Measurements from ENCODE around the gene PEX16.

PEX16 gene

GRCh38 chr11:45896422-45896984 lies 21.2 kb downstream of the PEX16 start:
- no peaks in the 10 kb centered on the region for H3K36me3 ChIP-seq (ENCODE audit: control insufficient read depth, low read length)
- H3K4me2 ChIP-seq (ENCODE audit: low read length) = no peak overlapping the region
- no peak overlapping the region for H3K4me3 ChIP-seq (ENCODE audit: low read length)
- peaks cover 12% of the 10 kb centered on the region for H3K4me1 ChIP-seq (ENCODE audit: control insufficient read depth, low read length)
- H3K9me3 ChIP-seq (ENCODE audit: control insufficient read depth, insufficient read depth, low read length) = no peaks in the 10 kb centered on the region
- H3K27me3 ChIP-seq (ENCODE audit: control insufficient read depth, low read length) = peaks cover 32% of the 10 kb centered on the region
- H3K27ac ChIP-seq (ENCODE audit: low read depth, low read length) = no peak overlapping the region
- H3K79me2 ChIP-seq (ENCODE audit: control insufficient read depth, low read length) = no peaks in the 10 kb centered on the region
- no peaks in the 10 kb centered on the region for H4K20me1 ChIP-seq (ENCODE audit: control insufficient read depth, insufficient read depth, low read depth, low read length)
- TF ChIP-seq EZH2phosphoT487 (IDR thresholded peaks at IDR 0.05; ENCODE audit: borderline replicate concordance, low read length) (no peak), CTCF (IDR thresholded peaks at IDR 0.05; ENCODE audit: low read depth, low read length, poor library complexity, severe bottlenecking) (no peak)
- no peaks in the 10 kb centered on the region for H3K9me2 ChIP-seq (replicated peaks; ENCODE audit: control insufficient read depth, low read length)
- H3F3A ChIP-seq (ENCODE audit: control insufficient read depth, insufficient read depth) = no peaks in the 10 kb centered on the region

DNA sequence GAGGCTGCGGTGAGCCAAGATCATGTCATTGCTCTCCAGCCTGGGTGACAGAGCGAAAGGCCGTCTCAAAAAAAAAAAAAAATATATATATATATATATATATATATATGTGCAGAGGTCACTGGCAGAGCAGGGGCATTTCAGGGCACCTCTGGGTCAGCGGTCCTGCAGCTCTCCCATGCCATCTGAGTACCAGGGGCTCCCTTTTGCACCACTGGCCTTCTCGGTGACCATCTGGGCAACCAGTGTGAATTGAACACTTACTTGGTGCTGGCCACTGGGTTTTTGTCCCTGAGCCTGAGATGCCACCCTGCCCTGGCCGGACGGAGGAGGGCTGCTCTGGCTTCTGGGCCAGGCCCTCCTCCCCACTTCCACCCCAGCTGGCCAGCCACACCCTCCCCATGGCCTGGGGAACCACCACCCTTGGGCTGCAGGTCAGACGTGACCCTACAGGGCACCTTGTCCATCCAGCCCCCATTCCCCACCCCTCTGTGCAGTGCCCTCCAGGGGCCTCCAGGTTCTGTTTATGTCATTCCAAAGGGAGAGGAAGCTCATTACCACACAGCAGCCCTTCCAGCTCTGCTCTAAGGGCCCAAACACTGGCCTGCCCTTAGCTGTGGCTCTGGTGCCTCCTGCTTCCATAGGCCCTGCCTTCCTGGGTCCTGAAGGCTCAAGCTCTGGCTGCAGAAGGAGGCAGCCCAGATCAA lies 22.0 kb downstream of the PEX16 start:
- H3K27ac ChIP-seq (ENCODE audit: low read depth, low read length) = no peak overlapping the region
- TF ChIP-seq CTCF (IDR thresholded peaks at IDR 0.05; ENCODE audit: low read depth, low read length, poor library complexity, severe bottlenecking) (no peak), EZH2phosphoT487 (IDR thresholded peaks at IDR 0.05; ENCODE audit: borderline replicate concordance, low read length) (no peak)

DNA sequence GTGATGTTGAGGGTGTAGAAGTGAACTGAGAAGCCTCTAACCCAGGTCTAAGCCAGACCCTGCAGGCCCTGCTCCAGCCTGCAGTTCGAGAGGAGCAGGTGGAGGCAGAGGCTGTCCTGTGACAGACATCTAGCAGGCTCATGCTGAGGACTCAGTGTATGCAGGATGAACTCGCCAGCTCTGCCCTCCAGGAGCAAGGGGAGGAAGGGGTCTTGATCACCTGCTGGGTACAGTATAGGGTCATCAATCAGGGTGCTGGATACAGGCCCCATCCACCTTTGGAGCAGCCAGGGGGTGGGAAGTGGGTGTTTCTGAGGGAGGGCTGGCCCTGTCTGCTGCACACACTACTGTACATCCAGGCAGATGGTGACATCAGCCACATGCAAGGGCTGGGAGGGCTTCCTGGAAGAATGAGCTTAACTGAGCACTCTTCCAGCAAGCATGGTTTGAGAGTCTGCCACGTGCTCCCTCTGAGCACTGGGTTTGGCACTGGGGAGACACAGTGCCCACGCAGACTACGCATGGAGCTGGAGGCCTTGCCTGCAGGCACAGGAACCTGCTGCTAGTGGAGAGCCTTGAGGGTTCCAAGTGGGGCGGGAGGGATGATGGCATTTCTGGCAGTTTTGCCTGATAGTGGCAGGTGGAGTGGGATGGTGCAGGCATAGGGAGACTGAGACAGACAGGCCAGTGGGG lies 23.0 kb downstream of the PEX16 start:
- no peak overlapping the region for H3K4me2 ChIP-seq (ENCODE audit: low read length)
- no peaks in the 10 kb centered on the region for H3F3A ChIP-seq (ENCODE audit: control insufficient read depth, insufficient read depth)
- peaks cover 11% of the 10 kb centered on the region for H3K4me1 ChIP-seq (ENCODE audit: control insufficient read depth, low read length)
- H3K36me3 ChIP-seq (ENCODE audit: control insufficient read depth, low read length) = no peaks in the 10 kb centered on the region
- peaks cover 21% of the 10 kb centered on the region for H3K27me3 ChIP-seq (ENCODE audit: control insufficient read depth, low read length)
- H3K9me3 ChIP-seq (ENCODE audit: control insufficient read depth, insufficient read depth, low read length) = no peaks in the 10 kb centered on the region
- no peaks in the 10 kb centered on the region for H3K79me2 ChIP-seq (ENCODE audit: control insufficient read depth, low read length)
- TF ChIP-seq CTCF (IDR thresholded peaks at IDR 0.05; ENCODE audit: low read depth, low read length, poor library complexity, severe bottlenecking) = no peak
- TF ChIP-seq EZH2phosphoT487 (IDR thresholded peaks at IDR 0.05; ENCODE audit: borderline replicate concordance, low read length) = no peak
- H3K4me3 ChIP-seq (ENCODE audit: low read length) = no peak overlapping the region
- no peaks in the 10 kb centered on the region for H4K20me1 ChIP-seq (ENCODE audit: control insufficient read depth, insufficient read depth, low read depth, low read length)
- H3K27ac ChIP-seq (ENCODE audit: low read depth, low read length) = no peak overlapping the region
- H3K9me2 ChIP-seq (replicated peaks; ENCODE audit: control insufficient read depth, low read length) = no peaks in the 10 kb centered on the region

More for the DNA sequence above, 22.0 kb downstream of the PEX16 start:
- no peaks in the 10 kb centered on the region for H3K9me2 ChIP-seq (replicated peaks; ENCODE audit: control insufficient read depth, low read length)
- H3F3A ChIP-seq (ENCODE audit: control insufficient read depth, insufficient read depth) = no peaks in the 10 kb centered on the region
- no peaks in the 10 kb centered on the region for H4K20me1 ChIP-seq (ENCODE audit: control insufficient read depth, insufficient read depth, low read depth, low read length)
- no peak overlapping the region for H3K4me3 ChIP-seq (ENCODE audit: low read length)
- H3K36me3 ChIP-seq (ENCODE audit: control insufficient read depth, low read length) = no peaks in the 10 kb centered on the region
- H3K4me2 ChIP-seq (ENCODE audit: low read length) = no peak overlapping the region
- no peaks in the 10 kb centered on the region for H3K79me2 ChIP-seq (ENCODE audit: control insufficient read depth, low read length)
- peaks cover 26% of the 10 kb centered on the region for H3K27me3 ChIP-seq (ENCODE audit: control insufficient read depth, low read length)
- peaks cover 12% of the 10 kb centered on the region for H3K4me1 ChIP-seq (ENCODE audit: control insufficient read depth, low read length)
- H3K9me3 ChIP-seq (ENCODE audit: control insufficient read depth, insufficient read depth, low read length) = no peaks in the 10 kb centered on the region
